RWPE2 (cell line): ENCODE results near the gene FAM222B.

Experiments used
- ATAC-seq: fragments of 200-7000 bp; cut with Tn5 transposase; 3 replicates; pipeline ENCODE4 v1.9.1; 2021; ENCODE audit warnings: low read depth
- DNase-seq: peaks from one replicate; pipeline ENCODE4 v3.0.0-alpha.2; 2020; ENCODE audit warnings: low spot score
- H3K27ac ChIP-seq: fragments of 450-650 bp; 2 replicates; pipeline ENCODE4 v1.5.1; 2017; ENCODE audit warnings: mild to moderate bottlenecking; ENCODE audit not compliant: poor library complexity, severe bottlenecking
- H3K27me3 ChIP-seq: fragments of 250-450 bp; sonication (Bioruptor Pico); 2 replicates; pipeline ENCODE4 v1.5.1; 2021; ENCODE audit warnings: mild to moderate bottlenecking, moderate library complexity; ENCODE audit not compliant: insufficient read depth, poor library complexity, severe bottlenecking
- H3K36me3 ChIP-seq: fragments of 250-450 bp; sonication (Bioruptor Pico); 2 replicates; pipeline ENCODE4 v1.5.1; 2020; ENCODE audit warnings: low read depth, mild to moderate bottlenecking, moderate library complexity
- H3K4me1 ChIP-seq: fragments of 250-450 bp; sonication (Bioruptor Pico); 2 replicates; pipeline ENCODE4 v1.5.1; 2021; ENCODE audit warnings: mild to moderate bottlenecking, moderate library complexity; ENCODE audit not compliant: insufficient read depth, poor library complexity, severe bottlenecking
- H3K4me3 ChIP-seq: fragments of 250-450 bp; sonication (Bioruptor Pico); 2 replicates; pipeline ENCODE4 v1.5.1; 2021; ENCODE audit warnings: mild to moderate bottlenecking, moderate library complexity; ENCODE audit not compliant: severe bottlenecking
- H3K9me3 ChIP-seq: fragments of 250-450 bp; sonication (Bioruptor Pico); 2 replicates; pipeline ENCODE4 v1.5.1; 2021; ENCODE audit warnings: mild to moderate bottlenecking, moderate library complexity; ENCODE audit not compliant: severe bottlenecking
- TF ChIP-seq, protein P1 (sequence below): fragments of 450-650 bp; IDR thresholded peaks from one replicate; pipeline ENCODE4 v1.5.1; 2017; ENCODE audit warnings: mild to moderate bottlenecking, moderate library complexity; ENCODE audit not compliant: poor library complexity, severe bottlenecking

FAM222B gene

DNA sequence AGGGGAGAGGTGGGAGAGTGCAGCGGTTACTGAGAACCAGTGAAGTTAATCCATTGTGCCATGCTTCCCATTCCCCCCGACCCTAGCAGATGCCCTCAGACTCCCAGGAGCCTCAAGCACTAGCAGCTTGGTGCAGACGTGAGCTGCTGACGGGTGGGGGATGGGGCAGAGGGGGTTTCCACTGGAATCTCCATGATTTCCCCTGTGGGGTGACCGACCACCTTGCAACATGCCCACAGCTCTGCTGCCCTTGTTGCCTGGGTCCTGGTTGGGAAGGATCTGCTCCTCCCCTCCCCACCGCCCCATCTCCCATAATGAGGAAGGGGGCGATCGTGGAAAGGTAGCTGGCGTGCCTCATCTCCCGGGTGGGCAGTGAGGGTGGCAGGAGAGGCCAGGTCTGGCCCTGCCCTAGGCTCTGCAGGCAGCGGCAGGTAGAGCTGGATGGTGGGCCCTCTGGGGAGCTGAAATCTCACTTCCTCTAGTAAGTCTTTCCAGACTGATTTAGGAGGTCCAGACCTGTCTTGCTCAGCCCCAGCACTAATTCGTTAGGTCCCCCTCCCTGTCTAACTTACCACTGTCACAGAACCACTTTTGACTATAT lies 45.4 kb upstream of the FAM222B start:
- Histone ChIP-seq H3K27ac (no peak overlapping the region), H3K4me3 (no peak overlapping the region), H3K36me3 (0 out of 2 replicates have a peak, but pooled peaks cover 3% of the 10 kb centered on the region), H3K9me3 (no peaks in the 10 kb centered on the region), H3K4me1 (peaks cover 4% of the 10 kb centered on the region), H3K27me3 (no peaks in the 10 kb centered on the region)
- ATAC-seq (no peak), DNase-seq (no peak)
- TF ChIP-seq, protein P1, sequence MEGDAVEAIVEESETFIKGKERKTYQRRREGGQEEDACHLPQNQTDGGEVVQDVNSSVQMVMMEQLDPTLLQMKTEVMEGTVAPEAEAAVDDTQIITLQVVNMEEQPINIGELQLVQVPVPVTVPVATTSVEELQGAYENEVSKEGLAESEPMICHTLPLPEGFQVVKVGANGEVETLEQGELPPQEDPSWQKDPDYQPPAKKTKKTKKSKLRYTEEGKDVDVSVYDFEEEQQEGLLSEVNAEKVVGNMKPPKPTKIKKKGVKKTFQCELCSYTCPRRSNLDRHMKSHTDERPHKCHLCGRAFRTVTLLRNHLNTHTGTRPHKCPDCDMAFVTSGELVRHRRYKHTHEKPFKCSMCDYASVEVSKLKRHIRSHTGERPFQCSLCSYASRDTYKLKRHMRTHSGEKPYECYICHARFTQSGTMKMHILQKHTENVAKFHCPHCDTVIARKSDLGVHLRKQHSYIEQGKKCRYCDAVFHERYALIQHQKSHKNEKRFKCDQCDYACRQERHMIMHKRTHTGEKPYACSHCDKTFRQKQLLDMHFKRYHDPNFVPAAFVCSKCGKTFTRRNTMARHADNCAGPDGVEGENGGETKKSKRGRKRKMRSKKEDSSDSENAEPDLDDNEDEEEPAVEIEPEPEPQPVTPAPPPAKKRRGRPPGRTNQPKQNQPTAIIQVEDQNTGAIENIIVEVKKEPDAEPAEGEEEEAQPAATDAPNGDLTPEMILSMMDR = no peak

DNA sequence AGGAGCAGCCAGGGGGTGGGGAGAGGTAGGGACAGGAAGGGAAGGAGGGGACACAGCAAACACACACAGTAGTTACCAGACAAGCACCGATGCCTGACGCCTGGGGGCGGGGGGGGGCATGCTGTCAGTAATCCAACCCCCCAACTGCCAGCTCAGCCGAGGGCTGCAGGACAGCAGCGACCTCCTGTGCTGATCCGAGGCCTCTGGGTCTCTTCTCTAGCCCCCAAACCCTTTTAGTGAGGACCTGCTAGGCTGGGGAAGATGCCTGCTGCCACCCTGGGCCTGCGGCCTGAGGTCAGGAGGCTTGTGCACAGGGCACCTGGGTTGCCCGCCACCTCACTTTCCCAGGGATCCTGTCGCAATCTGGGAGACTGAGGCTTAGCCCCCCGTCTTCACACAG lies 43.4 kb upstream of the FAM222B start:
- H3K27ac ChIP-seq = no peak overlapping the region
- no peaks in the 10 kb centered on the region for H3K9me3 ChIP-seq
- no peaks in the 10 kb centered on the region for H3K27me3 ChIP-seq
- H3K4me1 ChIP-seq = peaks cover 2% of the 10 kb centered on the region
- TF ChIP-seq, protein P1 = no peak
- H3K36me3 ChIP-seq = peaks cover 15% of the 10 kb centered on the region
- no peak overlapping the region for H3K4me3 ChIP-seq
- DNase-seq = no peak
- ATAC-seq = no peak

DNA sequence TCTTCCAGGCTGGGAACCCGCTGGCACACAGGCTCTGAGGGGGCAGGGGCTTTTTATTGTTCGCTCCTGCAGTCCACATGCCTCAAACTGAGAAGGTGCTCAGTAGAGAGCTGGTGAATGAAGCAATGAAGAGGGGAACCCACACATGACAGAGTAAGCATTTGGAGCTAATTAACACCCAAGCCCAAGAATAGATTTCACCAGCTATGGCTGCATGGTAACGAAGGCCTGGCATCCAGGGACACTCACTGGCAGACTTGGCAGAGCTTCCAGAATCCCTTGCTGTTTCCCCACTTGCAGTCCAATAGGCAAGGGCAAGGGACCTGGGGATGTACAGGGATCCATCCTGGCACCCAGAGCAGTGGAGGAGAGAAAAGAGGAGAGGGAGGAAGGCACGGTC lies 42.8 kb upstream of the FAM222B start:
- TF ChIP-seq, protein P1 = no peak
- no peak for DNase-seq
- Histone ChIP-seq H3K27me3 (no peaks in the 10 kb centered on the region), H3K4me3 (no peak overlapping the region), H3K9me3 (no peaks in the 10 kb centered on the region), H3K4me1 (peaks cover 8% of the 10 kb centered on the region), H3K27ac (no peak overlapping the region), H3K36me3 (peaks cover 21% of the 10 kb centered on the region)
- no peak for ATAC-seq

DNA sequence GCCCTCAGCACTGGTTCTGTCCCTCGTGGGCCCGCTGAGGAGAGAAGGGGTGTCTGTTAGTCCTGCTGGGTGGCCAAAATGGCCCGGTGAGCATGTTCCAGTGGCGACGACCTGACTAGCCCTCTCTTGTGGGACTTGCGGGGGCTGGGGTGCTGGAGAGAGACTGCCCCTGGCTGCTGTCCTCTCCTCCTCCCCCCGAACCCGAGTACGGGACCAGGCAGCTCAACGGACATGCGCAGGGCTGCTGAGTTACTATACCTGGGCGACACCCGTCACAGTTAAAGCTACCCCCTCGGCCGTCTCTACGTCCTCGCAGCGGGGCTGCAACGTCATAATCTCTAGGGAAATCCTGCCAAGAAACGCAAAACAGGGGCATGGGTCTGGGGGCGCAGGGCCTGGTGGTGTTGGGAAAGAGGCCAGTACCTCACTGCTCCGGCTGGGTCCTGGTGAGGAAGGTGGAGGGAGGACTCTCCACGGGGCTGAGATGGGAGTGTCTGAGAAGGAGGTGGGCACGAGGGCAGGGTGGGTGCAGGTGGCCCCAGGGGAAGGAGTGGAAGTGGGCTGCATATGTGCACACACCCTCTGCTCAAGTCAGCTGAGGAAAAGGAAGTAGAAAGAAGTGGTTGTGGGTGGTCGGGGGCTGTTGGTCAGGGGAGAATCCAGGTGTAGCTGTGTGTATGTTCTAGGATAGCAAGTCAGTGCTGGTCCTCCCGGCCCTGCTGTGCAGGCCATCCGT lies 41.5 kb upstream of the FAM222B start:
- TF ChIP-seq, protein P1 = no peak
- H3K36me3 ChIP-seq = peaks cover 33% of the 10 kb centered on the region

More for the DNA sequence above, 41.5 kb upstream of the FAM222B start:
- Histone ChIP-seq H3K4me1 (peaks cover 10% of the 10 kb centered on the region), H3K27me3 (no peaks in the 10 kb centered on the region), H3K9me3 (no peaks in the 10 kb centered on the region), H3K27ac (no peak overlapping the region), H3K4me3 (no peak overlapping the region)
- ATAC-seq (no peak), DNase-seq (no peak)
